K562 (cell line): Measurements from ENCODE around the gene CFD. TPM values are rescaled to one million over a fixed set of nuclear protein-coding genes. Genes with fewer than 3 reads are reported as not detected.

Experiments used
- ADNP ChIP-seq: fragments of 200-800 bp; sonication (Bioruptor generic); IDR thresholded peaks from 2 replicates; pipeline ENCODE4 v1.6.1; 2016; ENCODE audit warnings: missing genetic modification characterization, missing compliant biosample characterization
- EP300 ChIP-seq: IDR thresholded peaks from 2 replicates; pipeline ENCODE4 v1.6.1; 2012; ENCODE audit warnings: low read length, improper control_type of control experiment
- GABPB2 ChIP-seq: fragments of 250-450 bp; sonication (Bioruptor Pico); conservative IDR thresholded peaks from 2 replicates; pipeline ENCODE4 v1.5.1; 2021; ENCODE audit warnings: mild to moderate bottlenecking
- HNRNPLL ChIP-seq: fragments of 200-400 bp; formaldehyde crosslinking; IDR thresholded peaks from 2 replicates; pipeline ENCODE4 v1.6.1; 2017; ENCODE audit warnings: low read length, low read depth, mild to moderate bottlenecking; ENCODE audit not compliant: poor library complexity, severe bottlenecking
- RFX5 ChIP-seq: IDR thresholded peaks from 2 replicates; pipeline ENCODE4 v1.6.1; 2011; ENCODE audit warnings: low read depth, mild to moderate bottlenecking, improper control_type of control experiment, low read length
- ZNF778 ChIP-seq: fragments of 450-650 bp; formaldehyde crosslinking; IDR thresholded peaks from 2 replicates; pipeline ENCODE4 v1.4.0; 2020; ENCODE audit warnings: mild to moderate bottlenecking, moderate library complexity
- polyA plus RNA-seq, 8 experiments: library from polyadenylated mRNA; depleted of rRNA in 4 of 8; stranded (reverse) in 5 of 8; unstranded in 3 of 8; fragments of >200 nt; fragmentation: Nextera tagmentation in 2 of 8; fragmentation: Illumina TruSeq in 1 of 8; extraction: Ambion mirVana in 2 of 8; extraction: Trizol in 1 of 8; gene quantifications; 2 replicates each; pipeline versions ENCODE4 v1.2.1 to v1.2.3, GENCODE V29; 2011 to 2014; ENCODE audit warnings: inconsistent platforms in 1 of 8, missing spikeins in 1 of 8
- total RNA-seq, 7 experiments: library from RNA; depleted of rRNA in 6 of 7; stranded (reverse); fragments of >200 nt in 6 of 7; fragmentation: Illumina TruSeq in 2 of 7; extraction: Trizol in 2 of 7; gene quantifications; 2 replicates each; pipeline versions ENCODE4 v1.2.1 to v1.2.3, GENCODE V29; 2011 to 2021; ENCODE audit warnings: low replicate concordance in 1 of 7
- TF ChIP-seq, protein P1 (sequence below): fragments of 250-450 bp; sonication (Bioruptor Pico); IDR thresholded peaks from 2 replicates; pipeline ENCODE4 v1.5.0; 2021; ENCODE audit warnings: mild to moderate bottlenecking, moderate library complexity
- TF ChIP-seq, protein P2 (sequence below): sonication (generic); formaldehyde crosslinking; IDR thresholded peaks from 2 replicates; pipeline ENCODE4 v1.8.0; 2022; ENCODE audit warnings: missing genetic modification reagents, mild to moderate bottlenecking, moderate library complexity, borderline replicate concordance
- TF ChIP-seq, protein P3 (sequence below): IDR thresholded peaks from 2 replicates; pipeline ENCODE4 v1.6.1; 2011; ENCODE audit warnings: borderline replicate concordance, low read depth, mild to moderate bottlenecking, moderate library complexity, low read length; ENCODE audit not compliant: insufficient read depth, poor library complexity, severe bottlenecking
- TF ChIP-seq, protein P4 (sequence below), 2 experiments: fragments of 150-350 bp in 1 of 2; IDR thresholded peaks; 2 replicates each; pipeline ENCODE4 v1.6.1; 2012 to 2016; ENCODE audit warnings: low read depth in 2 of 2, low read length in 2 of 2, mild to moderate bottlenecking in 1 of 2, moderate library complexity in 1 of 2
- TF ChIP-seq, protein P5 (sequence below): sonication (generic); formaldehyde crosslinking; IDR thresholded peaks from 2 replicates; pipeline ENCODE4 v1.8.1; 2022; ENCODE audit warnings: missing genetic modification reagents
- TF ChIP-seq, protein P6 (sequence below): sonication (generic); formaldehyde crosslinking; IDR thresholded peaks from 2 replicates; pipeline ENCODE4 v1.4.0; 2020; ENCODE audit warnings: mild to moderate bottlenecking, missing genetic modification reagents

Gene CFD
- total and polyA plus RNA-seq, 9 of the 15 experiments (the other 6 are each of a cell fraction or from before 2014, with no cell fraction given): 0.52 to 59.4 (median 7.6) TPM

DNA sequence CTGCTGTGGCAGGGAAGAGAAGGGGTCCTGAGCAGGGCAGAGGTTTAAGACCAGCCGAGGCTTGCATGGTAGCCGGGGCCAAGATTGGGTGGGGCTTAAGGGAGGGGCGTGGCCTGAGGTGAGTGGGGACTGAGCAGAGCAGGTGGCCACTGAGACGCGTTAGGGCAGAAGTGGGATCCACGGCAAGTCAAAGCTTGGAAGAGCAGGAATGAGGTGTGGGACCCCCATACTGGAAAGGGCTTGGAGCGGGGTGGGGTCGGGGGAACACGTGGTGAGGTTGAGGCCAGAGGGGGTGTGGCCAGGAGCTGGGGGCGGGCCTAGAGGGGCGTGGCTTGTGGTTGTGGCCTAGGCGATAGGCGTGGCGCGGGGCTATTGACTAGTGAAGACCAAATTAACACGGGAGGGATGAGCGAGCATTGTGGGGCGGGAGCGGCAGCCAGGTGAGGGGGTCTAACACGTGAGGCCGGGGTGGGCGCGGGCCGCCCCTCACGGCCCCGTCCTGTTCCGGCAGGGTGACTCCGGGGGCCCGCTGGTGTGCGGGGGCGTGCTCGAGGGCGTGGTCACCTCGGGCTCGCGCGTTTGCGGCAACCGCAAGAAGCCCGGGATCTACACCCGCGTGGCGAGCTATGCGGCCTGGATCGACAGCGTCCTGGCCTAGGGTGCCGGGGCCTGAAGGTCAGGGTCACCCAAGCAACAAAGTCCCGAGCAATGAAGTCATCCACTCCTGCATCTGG is 3.3 kb downstream of the CFD start (continued):
- TF ChIP-seq, protein P1, sequence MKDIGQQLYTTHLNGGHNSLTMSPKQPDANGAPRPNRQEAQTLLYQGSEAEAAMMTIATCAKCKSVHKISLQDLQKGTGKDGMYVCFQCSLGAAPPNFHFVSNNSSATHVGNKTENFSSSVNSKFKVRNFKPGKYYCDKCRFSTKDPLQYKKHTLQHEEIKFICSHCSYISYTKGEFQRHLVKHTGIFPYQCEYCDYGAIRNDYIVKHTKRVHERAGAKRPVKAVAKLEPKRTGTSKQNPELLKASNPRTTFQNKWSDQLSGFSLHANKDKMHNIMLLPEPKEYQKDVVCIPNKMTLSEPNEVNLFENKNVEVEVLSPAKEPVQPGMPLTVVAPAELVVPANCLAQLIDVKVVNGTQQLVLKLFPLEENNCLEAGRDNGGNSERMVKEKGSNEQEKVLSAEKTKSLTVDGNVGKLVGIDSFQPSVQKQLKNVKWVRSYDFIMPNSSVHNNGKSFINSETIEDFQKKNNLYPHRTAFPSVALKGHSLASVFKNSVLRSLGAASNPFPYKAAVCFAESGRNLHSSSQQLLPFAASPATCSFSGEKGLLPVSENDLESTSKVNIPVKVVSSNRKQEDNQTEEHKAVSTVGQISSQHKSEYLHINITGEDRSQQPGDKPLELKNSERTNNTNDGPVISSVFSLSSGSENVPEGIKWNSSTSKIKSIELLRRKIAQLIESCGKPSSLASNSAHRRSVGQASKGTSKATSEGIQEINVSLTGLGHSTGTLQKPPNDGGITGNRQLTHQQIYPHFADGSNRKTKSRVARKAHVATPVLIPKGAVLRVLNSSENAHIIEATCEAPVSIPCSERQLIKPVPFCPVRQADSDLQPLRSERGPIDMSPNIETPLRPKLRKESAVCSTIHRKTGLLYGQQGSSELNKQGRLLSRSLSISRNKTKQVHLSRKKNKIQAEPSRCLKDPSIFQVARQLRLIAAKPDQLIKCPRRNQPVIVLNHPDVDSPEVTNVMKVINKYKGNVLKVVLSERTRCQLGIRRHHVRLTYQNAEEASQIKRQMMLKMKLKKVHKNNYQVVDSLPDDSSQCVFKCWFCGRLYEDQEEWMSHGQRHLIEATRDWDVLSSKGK (CRISPR knock-in tag): no peak
- TF ChIP-seq, protein P2, sequence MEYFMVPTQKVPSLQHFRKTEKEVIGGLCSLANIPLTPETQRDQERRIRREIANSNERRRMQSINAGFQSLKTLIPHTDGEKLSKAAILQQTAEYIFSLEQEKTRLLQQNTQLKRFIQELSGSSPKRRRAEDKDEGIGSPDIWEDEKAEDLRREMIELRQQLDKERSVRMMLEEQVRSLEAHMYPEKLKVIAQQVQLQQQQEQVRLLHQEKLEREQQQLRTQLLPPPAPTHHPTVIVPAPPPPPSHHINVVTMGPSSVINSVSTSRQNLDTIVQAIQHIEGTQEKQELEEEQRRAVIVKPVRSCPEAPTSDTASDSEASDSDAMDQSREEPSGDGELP (CRISPR knock-in tag): peak; percentile 58
- TF ChIP-seq RFX5 (no peak), EP300 (no peak), ADNP (tag) (no peak), GABPB2 (no peak), HNRNPLL (peak; percentile 33), ZNF778 (CRISPR knock-in tag) (no peak)
- TF ChIP-seq, protein P3, sequence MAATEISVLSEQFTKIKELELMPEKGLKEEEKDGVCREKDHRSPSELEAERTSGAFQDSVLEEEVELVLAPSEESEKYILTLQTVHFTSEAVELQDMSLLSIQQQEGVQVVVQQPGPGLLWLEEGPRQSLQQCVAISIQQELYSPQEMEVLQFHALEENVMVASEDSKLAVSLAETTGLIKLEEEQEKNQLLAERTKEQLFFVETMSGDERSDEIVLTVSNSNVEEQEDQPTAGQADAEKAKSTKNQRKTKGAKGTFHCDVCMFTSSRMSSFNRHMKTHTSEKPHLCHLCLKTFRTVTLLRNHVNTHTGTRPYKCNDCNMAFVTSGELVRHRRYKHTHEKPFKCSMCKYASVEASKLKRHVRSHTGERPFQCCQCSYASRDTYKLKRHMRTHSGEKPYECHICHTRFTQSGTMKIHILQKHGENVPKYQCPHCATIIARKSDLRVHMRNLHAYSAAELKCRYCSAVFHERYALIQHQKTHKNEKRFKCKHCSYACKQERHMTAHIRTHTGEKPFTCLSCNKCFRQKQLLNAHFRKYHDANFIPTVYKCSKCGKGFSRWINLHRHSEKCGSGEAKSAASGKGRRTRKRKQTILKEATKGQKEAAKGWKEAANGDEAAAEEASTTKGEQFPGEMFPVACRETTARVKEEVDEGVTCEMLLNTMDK: no peak
- TF ChIP-seq, protein P4, sequence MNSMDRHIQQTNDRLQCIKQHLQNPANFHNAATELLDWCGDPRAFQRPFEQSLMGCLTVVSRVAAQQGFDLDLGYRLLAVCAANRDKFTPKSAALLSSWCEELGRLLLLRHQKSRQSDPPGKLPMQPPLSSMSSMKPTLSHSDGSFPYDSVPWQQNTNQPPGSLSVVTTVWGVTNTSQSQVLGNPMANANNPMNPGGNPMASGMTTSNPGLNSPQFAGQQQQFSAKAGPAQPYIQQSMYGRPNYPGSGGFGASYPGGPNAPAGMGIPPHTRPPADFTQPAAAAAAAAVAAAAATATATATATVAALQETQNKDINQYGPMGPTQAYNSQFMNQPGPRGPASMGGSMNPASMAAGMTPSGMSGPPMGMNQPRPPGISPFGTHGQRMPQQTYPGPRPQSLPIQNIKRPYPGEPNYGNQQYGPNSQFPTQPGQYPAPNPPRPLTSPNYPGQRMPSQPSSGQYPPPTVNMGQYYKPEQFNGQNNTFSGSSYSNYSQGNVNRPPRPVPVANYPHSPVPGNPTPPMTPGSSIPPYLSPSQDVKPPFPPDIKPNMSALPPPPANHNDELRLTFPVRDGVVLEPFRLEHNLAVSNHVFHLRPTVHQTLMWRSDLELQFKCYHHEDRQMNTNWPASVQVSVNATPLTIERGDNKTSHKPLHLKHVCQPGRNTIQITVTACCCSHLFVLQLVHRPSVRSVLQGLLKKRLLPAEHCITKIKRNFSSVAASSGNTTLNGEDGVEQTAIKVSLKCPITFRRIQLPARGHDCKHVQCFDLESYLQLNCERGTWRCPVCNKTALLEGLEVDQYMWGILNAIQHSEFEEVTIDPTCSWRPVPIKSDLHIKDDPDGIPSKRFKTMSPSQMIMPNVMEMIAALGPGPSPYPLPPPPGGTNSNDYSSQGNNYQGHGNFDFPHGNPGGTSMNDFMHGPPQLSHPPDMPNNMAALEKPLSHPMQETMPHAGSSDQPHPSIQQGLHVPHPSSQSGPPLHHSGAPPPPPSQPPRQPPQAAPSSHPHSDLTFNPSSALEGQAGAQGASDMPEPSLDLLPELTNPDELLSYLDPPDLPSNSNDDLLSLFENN (IDR thresholded peaks at IDR 0.05; ENCODE audit: low read depth in 2 of 2, low read length in 2 of 2): no peak
- TF ChIP-seq, protein P5, sequence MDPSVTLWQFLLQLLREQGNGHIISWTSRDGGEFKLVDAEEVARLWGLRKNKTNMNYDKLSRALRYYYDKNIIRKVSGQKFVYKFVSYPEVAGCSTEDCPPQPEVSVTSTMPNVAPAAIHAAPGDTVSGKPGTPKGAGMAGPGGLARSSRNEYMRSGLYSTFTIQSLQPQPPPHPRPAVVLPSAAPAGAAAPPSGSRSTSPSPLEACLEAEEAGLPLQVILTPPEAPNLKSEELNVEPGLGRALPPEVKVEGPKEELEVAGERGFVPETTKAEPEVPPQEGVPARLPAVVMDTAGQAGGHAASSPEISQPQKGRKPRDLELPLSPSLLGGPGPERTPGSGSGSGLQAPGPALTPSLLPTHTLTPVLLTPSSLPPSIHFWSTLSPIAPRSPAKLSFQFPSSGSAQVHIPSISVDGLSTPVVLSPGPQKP (CRISPR knock-in tag): no peak
- TF ChIP-seq, protein P6, sequence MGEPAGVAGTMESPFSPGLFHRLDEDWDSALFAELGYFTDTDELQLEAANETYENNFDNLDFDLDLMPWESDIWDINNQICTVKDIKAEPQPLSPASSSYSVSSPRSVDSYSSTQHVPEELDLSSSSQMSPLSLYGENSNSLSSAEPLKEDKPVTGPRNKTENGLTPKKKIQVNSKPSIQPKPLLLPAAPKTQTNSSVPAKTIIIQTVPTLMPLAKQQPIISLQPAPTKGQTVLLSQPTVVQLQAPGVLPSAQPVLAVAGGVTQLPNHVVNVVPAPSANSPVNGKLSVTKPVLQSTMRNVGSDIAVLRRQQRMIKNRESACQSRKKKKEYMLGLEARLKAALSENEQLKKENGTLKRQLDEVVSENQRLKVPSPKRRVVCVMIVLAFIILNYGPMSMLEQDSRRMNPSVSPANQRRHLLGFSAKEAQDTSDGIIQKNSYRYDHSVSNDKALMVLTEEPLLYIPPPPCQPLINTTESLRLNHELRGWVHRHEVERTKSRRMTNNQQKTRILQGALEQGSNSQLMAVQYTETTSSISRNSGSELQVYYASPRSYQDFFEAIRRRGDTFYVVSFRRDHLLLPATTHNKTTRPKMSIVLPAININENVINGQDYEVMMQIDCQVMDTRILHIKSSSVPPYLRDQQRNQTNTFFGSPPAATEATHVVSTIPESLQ (CRISPR knock-in tag): no peak
